ENCODE results near the gene ARNT2.

The ARNT2 gene

GRCh38 chr15:80609091-80609490 is 204.9 kb downstream of the ARNT2 start:
- Mint-ChIP-seq H3K36me3 (ENCODE audit: low read depth) (no peaks in the 10 kb centered on the region), H3K27ac (peak overlapping the region; percentile 20), H3K4me3 (no peak overlapping the region), H3K9me3 (no peaks in the 10 kb centered on the region), H3K27me3 (ENCODE audit: low read depth, poor library complexity) (peaks cover 6% of the 10 kb centered on the region), H3K4me1 (peaks cover 44% of the 10 kb centered on the region)
- TF ChIP-seq CTCF (IDR thresholded peaks at IDR 0.05): no peak
- no peak for DNase-seq

GRCh38 chr15:80609512-80609946 is 205.3 kb downstream of the ARNT2 start:
- H3K4me1 Mint-ChIP-seq: peaks cover 49% of the 10 kb centered on the region

GRCh38 chr15:80611543-80612080 is 207.4 kb downstream of the ARNT2 start:
- H3K9me3 Mint-ChIP-seq: no peaks in the 10 kb centered on the region
- peaks cover 69% of the 10 kb centered on the region for H3K4me1 Mint-ChIP-seq
- H3K4me3 Mint-ChIP-seq: no peak overlapping the region
- peaks cover 14% of the 10 kb centered on the region for H3K27me3 Mint-ChIP-seq (ENCODE audit: low read depth, poor library complexity)
- no peak overlapping the region for H3K27ac Mint-ChIP-seq
- peak; percentile 24 for DNase-seq
- no peak for TF ChIP-seq CTCF (IDR thresholded peaks at IDR 0.05)
- no peaks in the 10 kb centered on the region for H3K36me3 Mint-ChIP-seq (ENCODE audit: low read depth)

More at GRCh38 chr15:80609512-80609946, 205.3 kb downstream of the ARNT2 start:
- peaks cover 6% of the 10 kb centered on the region for H3K27me3 Mint-ChIP-seq (ENCODE audit: low read depth, poor library complexity)
- no peak overlapping the region for H3K27ac Mint-ChIP-seq
- DNase-seq: no peak
- no peaks in the 10 kb centered on the region for H3K9me3 Mint-ChIP-seq
- TF ChIP-seq CTCF (IDR thresholded peaks at IDR 0.05): no peak
- H3K4me3 Mint-ChIP-seq: no peak overlapping the region
- no peaks in the 10 kb centered on the region for H3K36me3 Mint-ChIP-seq (ENCODE audit: low read depth)

- Mint-ChIP-seq H3K4me1 (peaks cover 69% of the 10 kb centered on the region), H3K36me3 (ENCODE audit: low read depth) (no peaks in the 10 kb centered on the region), H3K9me3 (no peaks in the 10 kb centered on the region), H3K27ac (no peak overlapping the region), H3K27me3 (ENCODE audit: low read depth, poor library complexity) (peaks cover 14% of the 10 kb centered on the region), H3K4me3 (no peak overlapping the region)
- TF ChIP-seq CTCF (IDR thresholded peaks at IDR 0.05): no peak
- DNase-seq: no peak
Measured at GRCh38 chr15:80612118-80612823, 208.1 kb downstream of the ARNT2 start.

- peaks cover 65% of the 10 kb centered on the region for H3K4me1 Mint-ChIP-seq
- H3K36me3 Mint-ChIP-seq (ENCODE audit: low read depth): no peaks in the 10 kb centered on the region
- TF ChIP-seq CTCF (IDR thresholded peaks at IDR 0.05): no peak
- no peak for DNase-seq
- peak overlapping the region; percentile 93 for H3K27ac Mint-ChIP-seq
- H3K9me3 Mint-ChIP-seq: peaks cover 6% of the 10 kb centered on the region
- H3K27me3 Mint-ChIP-seq (ENCODE audit: low read depth, poor library complexity): peaks cover 16% of the 10 kb centered on the region
- H3K4me3 Mint-ChIP-seq: peak overlapping the region; percentile 53
Measured at GRCh38 chr15:80613762-80614365, 209.7 kb downstream of the ARNT2 start.

Data from nephron progenitor cell (in vitro differentiated cells).